Mesenchymal stem cell (in vitro differentiated cells and primary cell): ENCODE data around the gene PCDHGA4.
"Not testable (repeated sequence)": the region's sequence is repeated elsewhere in the genome, so short reads cannot be mapped to it uniquely, and the experiment has no call there.

Source experiments
- DNase-seq: peaks from one replicate; pipeline ENCODE4 v3.0.0-alpha.2; 2013
- H2AFZ ChIP-seq: one replicate; pipeline ENCODE4 v1.6.1; 2013; ENCODE audit warnings: low read depth, mild to moderate bottlenecking, control low read depth, inconsistent platforms, low read length, moderate library complexity
- H2AK5ac ChIP-seq: 2 replicates; pipeline ENCODE4 v1.6.1; 2013; ENCODE audit warnings: low read length, moderate library complexity, mild to moderate bottlenecking, inconsistent platforms; ENCODE audit not compliant: severe bottlenecking
- H2BK120ac ChIP-seq: one replicate; pipeline ENCODE4 v1.6.1; 2013; ENCODE audit warnings: low read depth, mild to moderate bottlenecking, inconsistent platforms, low read length, moderate library complexity
- H2BK12ac ChIP-seq, 2 experiments: one replicate each; pipeline ENCODE4 v1.6.1; 2013; ENCODE audit warnings: inconsistent platforms in 2 of 2, low read length in 2 of 2, mild to moderate bottlenecking in 2 of 2, moderate library complexity in 2 of 2, control low read depth in 1 of 2
- H2BK15ac ChIP-seq: one replicate; pipeline ENCODE4 v1.6.1; 2013; ENCODE audit warnings: mild to moderate bottlenecking, low read depth, inconsistent platforms; ENCODE audit not compliant: poor library complexity, severe bottlenecking
- H2BK5ac ChIP-seq: 2 replicates; pipeline ENCODE4 v1.6.1; 2013; ENCODE audit warnings: low read depth, mild to moderate bottlenecking, low read length, control low read depth, inconsistent platforms; ENCODE audit not compliant: poor library complexity, severe bottlenecking
- H3K14ac ChIP-seq, 2 experiments: one replicate each; pipeline ENCODE4 v1.6.1; 2013; ENCODE audit warnings: inconsistent platforms in 2 of 2, low read length in 2 of 2, control low read depth in 1 of 2, mild to moderate bottlenecking in 1 of 2, moderate library complexity in 1 of 2
- H3K18ac ChIP-seq, 2 experiments: one replicate each; pipeline ENCODE4 v1.6.1; 2013; ENCODE audit warnings: inconsistent platforms in 2 of 2, low read length in 2 of 2, control low read depth in 1 of 2, low read depth in 1 of 2, mild to moderate bottlenecking in 1 of 2
- H3K23ac ChIP-seq, 2 experiments: one replicate each; pipeline ENCODE4 v1.6.1; 2013; ENCODE audit warnings: inconsistent platforms in 2 of 2, low read length in 2 of 2, mild to moderate bottlenecking in 2 of 2, moderate library complexity in 2 of 2, control low read depth in 1 of 2
- H3K27ac ChIP-seq: 2 replicates; pipeline ENCODE4 v1.5.1; 2013; ENCODE audit warnings: mild to moderate bottlenecking, moderate library complexity, low read length, control low read depth, inconsistent platforms; ENCODE audit not compliant: poor library complexity, severe bottlenecking
- H3K27me3 ChIP-seq, 2 experiments: 2 replicates each; pipeline versions ENCODE4 v1.6.1 to v1.7.0; 2013; ENCODE audit warnings: low read length in 2 of 2, mild to moderate bottlenecking in 2 of 2, moderate library complexity in 2 of 2, control low read depth in 1 of 2, inconsistent platforms in 1 of 2; ENCODE audit not compliant: control insufficient read depth in 1 of 2, insufficient read depth in 1 of 2
- H3K36me3 ChIP-seq, 2 experiments: 2 replicates each; pipeline versions ENCODE4 v1.6.1 to v1.7.0; 2013; ENCODE audit warnings: low read length in 2 of 2, control low read depth in 1 of 2, inconsistent platforms in 1 of 2, low read depth in 1 of 2, mild to moderate bottlenecking in 1 of 2; ENCODE audit not compliant: insufficient read depth in 2 of 2, control insufficient read depth in 1 of 2
- H3K4ac ChIP-seq, 2 experiments: one replicate each; pipeline ENCODE4 v1.6.1; 2013; ENCODE audit warnings: inconsistent platforms in 2 of 2, low read length in 2 of 2, mild to moderate bottlenecking in 2 of 2, moderate library complexity in 2 of 2, control low read depth in 1 of 2, low read depth in 1 of 2
- H3K4me1 ChIP-seq: 2 replicates; pipeline ENCODE4 v1.6.1; 2013; ENCODE audit warnings: low read depth, low read length, control low read depth; ENCODE audit not compliant: control insufficient read depth, insufficient read depth
- H3K4me2 ChIP-seq: 2 replicates; pipeline ENCODE4 v1.6.1; 2013; ENCODE audit warnings: low read length, mild to moderate bottlenecking, inconsistent platforms; ENCODE audit not compliant: poor library complexity, severe bottlenecking
- H3K4me3 ChIP-seq, 2 experiments: 2 replicates each; pipeline versions ENCODE4 v1.5.1 to v1.7.0; 2013; ENCODE audit warnings: low read length in 2 of 2, mild to moderate bottlenecking in 2 of 2, control low read depth in 1 of 2, low read depth in 1 of 2; ENCODE audit not compliant: insufficient read depth in 1 of 2
- H3K79me1 ChIP-seq: replicated peaks from 2 replicates; pipeline ENCODE4 v1.6.1; 2013; ENCODE audit warnings: mild to moderate bottlenecking, control low read depth, low read length, inconsistent platforms; ENCODE audit not compliant: poor library complexity, severe bottlenecking
- H3K9ac ChIP-seq: 2 replicates; pipeline ENCODE4 v1.7.0; 2013; ENCODE audit warnings: mild to moderate bottlenecking, low read length, moderate library complexity
- H3K9me3 ChIP-seq: 2 replicates; pipeline ENCODE4 v1.7.0; 2013; ENCODE audit warnings: mild to moderate bottlenecking, low read length; ENCODE audit not compliant: control insufficient read depth
- H4K8ac ChIP-seq: one replicate; pipeline ENCODE4 v1.6.1; 2013; ENCODE audit warnings: inconsistent platforms, mild to moderate bottlenecking, low read length, moderate library complexity
- H4K91ac ChIP-seq: one replicate; pipeline ENCODE4 v1.6.1; 2013; ENCODE audit warnings: mild to moderate bottlenecking, low read length, inconsistent platforms
- WGBS: methylation state at CpG from one replicate; pipeline ENCODE4 v1.1.7; 2013; ENCODE audit warnings: mixed read lengths; 5-methylcytosine and 5-hydroxymethylcytosine counted together

Gene PCDHGA4

GRCh38 chr5:141373673-141374317, 19.0 kb downstream of the PCDHGA4 start, which contains the start of gene PCDHGA6:
PCDHGA6 (plus strand) TSS chr5:141373891; CDS start chr5:141374084, 193 bp downstream.
- Histone ChIP-seq H2BK5ac (no peak within 1 kb of the TSS), H3K79me1 (no peaks in the 10 kb centered on the region), H3K23ac (no peak within 1 kb of the TSS), H3K27ac (no peak within 1 kb of the TSS), H2BK15ac (no peak within 1 kb of the TSS), H4K8ac (no peak within 1 kb of the TSS), H2AK5ac (no peak within 1 kb of the TSS), H3K9ac (peak within 1 kb of the TSS; percentile 51), H3K4me2 (no peak within 1 kb of the TSS), H3K27me3 (peaks cover 0 to 13% of the 10 kb centered on the region in 2 experiments), H3K18ac (no peak within 1 kb of the TSS), H3K36me3 (peaks cover 0 to 8% of the 10 kb centered on the region in 2 experiments), H2BK120ac (no peak within 1 kb of the TSS), H4K91ac (no peak within 1 kb of the TSS), H3K4me3 (peak within 1 kb of the TSS in 1 of 2 experiments; percentile 75), H3K9me3 (peaks cover 57% of the 10 kb centered on the region), H3K14ac (no peak within 1 kb of the TSS), H3K4me1 (no peaks in the 10 kb centered on the region), H3K4ac (no peak within 1 kb of the TSS), H2AFZ (no peak within 1 kb of the TSS), H2BK12ac (no peak within 1 kb of the TSS)
- 89% methylated on average over 27 of the region's 27 CpGs for WGBS
- DNase-seq, result no peak

GRCh38 chr5:141374627-141375026, 19.8 kb downstream of the PCDHGA4 start:
- Histone ChIP-seq H3K4me3 (peak overlapping the region in 1 of 2 experiments; percentile 75), H3K27ac (no peak overlapping the region), H2BK5ac (no peak overlapping the region), H3K36me3 (peaks cover 0 to 8% of the 10 kb centered on the region in 2 experiments), H2AK5ac (no peak overlapping the region), H2BK12ac (no peak overlapping the region), H2BK15ac (no peak overlapping the region), H3K23ac (no peak overlapping the region), H3K4me2 (no peak overlapping the region), H3K9me3 (peaks cover 60% of the 10 kb centered on the region), H3K4me1 (no peaks in the 10 kb centered on the region), H4K8ac (no peak overlapping the region), H3K9ac (no peak overlapping the region), H3K79me1 (no peaks in the 10 kb centered on the region), H3K27me3 (peaks cover 0 to 13% of the 10 kb centered on the region in 2 experiments), H2AFZ (no peak overlapping the region), H4K91ac (no peak overlapping the region), H3K18ac (no peak overlapping the region), H3K14ac (no peak overlapping the region), H3K4ac (no peak overlapping the region), H2BK120ac (no peak overlapping the region)
- 91% methylated on average over 14 of the region's 14 CpGs for WGBS
- no peak for DNase-seq

- H3K9ac ChIP-seq, H3K4me3 ChIP-seq, H3K18ac ChIP-seq, H2BK12ac ChIP-seq, H3K23ac ChIP-seq, H3K27ac ChIP-seq, H3K4me1 ChIP-seq, H3K36me3 ChIP-seq, H2BK120ac ChIP-seq, H3K79me1 ChIP-seq, DNase-seq, H2BK5ac ChIP-seq, H2BK15ac ChIP-seq, H2AFZ ChIP-seq, H3K14ac ChIP-seq, H2AK5ac ChIP-seq, H3K4me2 ChIP-seq, H4K91ac ChIP-seq, H3K4ac ChIP-seq, H4K8ac ChIP-seq: not testable (repeated sequence)
- WGBS, result 94% methylated on average over 35 of the region's 48 CpGs
- peaks cover 57% of the 10 kb centered on the region for H3K9me3 ChIP-seq
- H3K27me3 ChIP-seq, result peaks cover 0 to 13% of the 10 kb centered on the region in 2 experiments
These were observed 20.8 kb downstream of the PCDHGA4 start for GRCh38 chr5:141375444-141376155.

- no peak within 1 kb of the TSS for H2AK5ac ChIP-seq
- H3K4ac ChIP-seq, result no peak within 1 kb of the TSS
- H4K8ac ChIP-seq, result no peak within 1 kb of the TSS
- H3K9ac ChIP-seq, result peak within 1 kb of the TSS; percentile 67
- H3K79me1 ChIP-seq, result no peaks in the 10 kb centered on the region
- H3K27me3 ChIP-seq, result no peaks in the 10 kb centered on the region
- H2BK15ac ChIP-seq, result no peak within 1 kb of the TSS
- no peak within 1 kb of the TSS for H2BK12ac ChIP-seq
- H3K4me1 ChIP-seq, result no peaks in the 10 kb centered on the region
- DNase-seq, result no peak
- no peak within 1 kb of the TSS for H3K14ac ChIP-seq
- H3K4me2 ChIP-seq, result no peak within 1 kb of the TSS
- no peak within 1 kb of the TSS for H2BK120ac ChIP-seq
- H3K18ac ChIP-seq, result no peak within 1 kb of the TSS
- no peak within 1 kb of the TSS for H2AFZ ChIP-seq
- H3K9me3 ChIP-seq, result peaks cover 33% of the 10 kb centered on the region
- no peak within 1 kb of the TSS for H3K27ac ChIP-seq
- WGBS, result 95% methylated on average over 37 of the region's 37 CpGs
- H3K4me3 ChIP-seq, result peak within 1 kb of the TSS in 1 of 2 experiments; percentile 77
- no peak within 1 kb of the TSS for H2BK5ac ChIP-seq
- no peaks in the 10 kb centered on the region for H3K36me3 ChIP-seq
- no peak within 1 kb of the TSS for H4K91ac ChIP-seq
- no peak within 1 kb of the TSS for H3K23ac ChIP-seq
These were observed 27.9 kb downstream of the PCDHGA4 start, which contains the start of gene PCDHGA7 for GRCh38 chr5:141382469-141383294. PCDHGA7 (plus strand) TSS chr5:141382742; CDS start chr5:141382900, 158 bp downstream.
